Endodermal cell (in vitro differentiated cells): ENCODE measurements around the gene BMP7. TPM values are rescaled to one million over a fixed set of nuclear protein-coding genes. Genes with fewer than 3 reads are reported as not detected.
A peak's percentile ranks its signal among the peaks of the same experiment; 100 is the strongest.

Experiments used
- DNase-seq: peaks from one replicate; pipeline ENCODE4 v3.0.0-alpha.2; 2017
- H3K27ac ChIP-seq: 2 replicates; pipeline ENCODE4 v1.5.1; 2013; ENCODE audit warnings: mild to moderate bottlenecking, low read depth, low read length, moderate library complexity
- H3K27me3 ChIP-seq: 2 replicates; pipeline ENCODE4 v1.6.1; 2013; ENCODE audit warnings: mild to moderate bottlenecking, low read length, moderate library complexity; ENCODE audit not compliant: insufficient read depth, control insufficient read depth, poor library complexity, severe bottlenecking
- H3K36me3 ChIP-seq: 2 replicates; pipeline ENCODE4 v1.7.0; 2013; ENCODE audit warnings: mild to moderate bottlenecking, low read length, moderate library complexity; ENCODE audit not compliant: control insufficient read depth, insufficient read depth
- H3K4me1 ChIP-seq: one replicate; pipeline ENCODE4 v1.7.0; 2013; ENCODE audit warnings: low read length; ENCODE audit not compliant: control insufficient read depth, insufficient read depth
- H3K4me3 ChIP-seq: 2 replicates; pipeline ENCODE4 v1.5.1; 2013; ENCODE audit warnings: mild to moderate bottlenecking, low read length, moderate library complexity
- H3K9ac ChIP-seq: 2 replicates; pipeline ENCODE4 v1.6.1; 2013; ENCODE audit warnings: mild to moderate bottlenecking, low read length, moderate library complexity; ENCODE audit not compliant: poor library complexity, severe bottlenecking; ENCODE audit errors: extremely low read depth
- H3K9me3 ChIP-seq: 2 replicates; pipeline ENCODE4 v1.6.1; 2013; ENCODE audit warnings: mild to moderate bottlenecking, low read length, moderate library complexity; ENCODE audit not compliant: control insufficient read depth
- H3K27ac Mint-ChIP-seq: 2 replicates; pipeline ENCODE4 v1.8.0; 2020; ENCODE audit warnings: mixed read lengths
- H3K27me3 Mint-ChIP-seq: 2 replicates; pipeline ENCODE4 v1.8.0; 2021; ENCODE audit warnings: mild to moderate bottlenecking, mixed read lengths; ENCODE audit not compliant: insufficient read depth
- H3K36me3 Mint-ChIP-seq: 2 replicates; pipeline ENCODE4 v1.8.0; 2020; ENCODE audit warnings: low read depth, mixed read lengths
- H3K4me1 Mint-ChIP-seq: 2 replicates; pipeline ENCODE4 v1.8.0; 2020; ENCODE audit warnings: mixed read lengths
- H3K4me3 Mint-ChIP-seq: 2 replicates; pipeline ENCODE4 v1.8.0; 2020; ENCODE audit warnings: mild to moderate bottlenecking, moderate library complexity, mixed read lengths
- H3K9me3 Mint-ChIP-seq: 2 replicates; pipeline ENCODE4 v1.8.0; 2020; ENCODE audit warnings: mild to moderate bottlenecking, mixed read lengths
- WGBS, 2 experiments: methylation state at CpG; one replicate each; pipeline versions ENCODE4 v1.1.5 to v1.1.7; 2013; ENCODE audit warnings: missing lambda C conversion rate in 2 of 2, mixed read lengths in 1 of 2; ENCODE audit not compliant: insufficient coverage in 1 of 2, insufficient read length in 1 of 2; 5-methylcytosine and 5-hydroxymethylcytosine counted together
- total RNA-seq, 2 donors: library from RNA; stranded (reverse); fragmentation: NEBNext Ultra II Directional in 1 of 2; extraction: Animal tissue kit (Norgen Biotek cat#: 25700) in 1 of 2; gene quantifications; 2 replicates in 1 of 2; 3 replicates in 1 of 2; pipeline ENCODE4 v1.2.1, GENCODE V29; 2021
- TF ChIP-seq, protein P1 (sequence below): fragments of 200-600 bp; sonication (generic); conservative IDR thresholded peaks from 2 replicates; pipeline ENCODE4 v1.5.0; 2021; ENCODE audit warnings: antibody characterized with exemption, mild to moderate bottlenecking

Gene BMP7
- total RNA-seq, 2 donors from 2014 or later: 45.6 to 49.6 TPM

DNA sequence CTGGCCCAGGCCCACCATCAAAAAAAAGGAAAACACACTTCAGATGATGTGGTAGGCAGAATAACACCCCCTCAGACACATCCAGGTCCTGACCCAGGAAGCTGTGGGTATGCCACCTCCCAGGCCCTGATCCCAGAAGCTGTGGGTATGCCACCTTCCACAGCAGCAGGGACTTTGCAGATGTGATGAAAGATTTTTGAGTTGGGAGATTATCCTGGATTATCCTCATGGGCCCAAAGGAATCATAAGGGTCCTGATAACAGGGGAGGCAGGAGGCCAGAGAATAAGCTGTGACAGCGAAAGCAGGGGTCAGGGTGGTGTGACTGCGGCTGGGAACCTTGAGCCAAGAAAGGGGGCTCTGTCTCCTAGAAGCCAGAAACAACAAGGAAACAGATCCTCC, 55.0 kb downstream of the BMP7 start:
- Histone ChIP-seq H3K4me3 (no peak overlapping the region), H3K36me3 (peaks cover 15% of the 10 kb centered on the region), H3K27me3 (peaks cover 41% of the 10 kb centered on the region), H3K27ac (no peak overlapping the region), H3K9me3 (peaks cover 5% of the 10 kb centered on the region), H3K9ac (no peak overlapping the region), H3K4me1 (peaks cover 2% of the 10 kb centered on the region)
- H3K9me3 Mint-ChIP-seq: peaks cover 8% of the 10 kb centered on the region
- no peak for DNase-seq
- TF ChIP-seq, protein P1, sequence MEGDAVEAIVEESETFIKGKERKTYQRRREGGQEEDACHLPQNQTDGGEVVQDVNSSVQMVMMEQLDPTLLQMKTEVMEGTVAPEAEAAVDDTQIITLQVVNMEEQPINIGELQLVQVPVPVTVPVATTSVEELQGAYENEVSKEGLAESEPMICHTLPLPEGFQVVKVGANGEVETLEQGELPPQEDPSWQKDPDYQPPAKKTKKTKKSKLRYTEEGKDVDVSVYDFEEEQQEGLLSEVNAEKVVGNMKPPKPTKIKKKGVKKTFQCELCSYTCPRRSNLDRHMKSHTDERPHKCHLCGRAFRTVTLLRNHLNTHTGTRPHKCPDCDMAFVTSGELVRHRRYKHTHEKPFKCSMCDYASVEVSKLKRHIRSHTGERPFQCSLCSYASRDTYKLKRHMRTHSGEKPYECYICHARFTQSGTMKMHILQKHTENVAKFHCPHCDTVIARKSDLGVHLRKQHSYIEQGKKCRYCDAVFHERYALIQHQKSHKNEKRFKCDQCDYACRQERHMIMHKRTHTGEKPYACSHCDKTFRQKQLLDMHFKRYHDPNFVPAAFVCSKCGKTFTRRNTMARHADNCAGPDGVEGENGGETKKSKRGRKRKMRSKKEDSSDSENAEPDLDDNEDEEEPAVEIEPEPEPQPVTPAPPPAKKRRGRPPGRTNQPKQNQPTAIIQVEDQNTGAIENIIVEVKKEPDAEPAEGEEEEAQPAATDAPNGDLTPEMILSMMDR: no peak
- no peak overlapping the region for H3K4me3 Mint-ChIP-seq
- no peak overlapping the region for H3K27ac Mint-ChIP-seq
- H3K36me3 Mint-ChIP-seq: peaks cover 34% of the 10 kb centered on the region
- peaks cover 21% of the 10 kb centered on the region for H3K4me1 Mint-ChIP-seq
- WGBS, 2 experiments: 83 to 90% methylated on average over 1 to 2 of the region's 2 CpGs
- peaks cover 5% of the 10 kb centered on the region for H3K27me3 Mint-ChIP-seq

DNA sequence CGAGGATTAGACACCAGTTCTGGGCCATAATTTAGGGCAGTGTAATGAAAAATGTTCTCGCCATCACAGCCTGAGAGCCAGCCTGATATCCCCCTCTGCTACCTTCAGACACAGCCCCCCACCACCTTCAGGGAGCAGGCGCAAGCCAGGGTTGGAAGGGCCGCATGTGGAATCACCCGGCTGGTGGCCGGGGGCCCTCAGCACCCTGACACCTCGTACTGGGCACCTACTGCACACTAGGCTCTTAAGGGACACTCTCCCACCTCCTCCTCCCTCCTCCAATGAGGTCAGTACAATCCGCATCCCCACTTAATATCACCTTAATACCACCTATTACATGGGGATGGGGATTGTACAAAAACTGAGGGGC, 55.5 kb downstream of the BMP7 start:
- H3K4me1 ChIP-seq: peaks cover 2% of the 10 kb centered on the region
- H3K9ac ChIP-seq: no peak overlapping the region
- peaks cover 5% of the 10 kb centered on the region for H3K27me3 Mint-ChIP-seq
- H3K4me3 Mint-ChIP-seq: no peak overlapping the region
- peaks cover 21% of the 10 kb centered on the region for H3K4me1 Mint-ChIP-seq
- H3K4me3 ChIP-seq: no peak overlapping the region
- H3K36me3 ChIP-seq: peaks cover 21% of the 10 kb centered on the region
- H3K27ac Mint-ChIP-seq: peak overlapping the region; percentile 26
- peaks cover 8% of the 10 kb centered on the region for H3K9me3 Mint-ChIP-seq
- H3K27ac ChIP-seq: no peak overlapping the region
- TF ChIP-seq, protein P1: no peak
- 94 to 100% methylated on average over 1 to 8 of the region's 8 CpGs for WGBS, 2 experiments
- peaks cover 5% of the 10 kb centered on the region for H3K9me3 ChIP-seq
- H3K27me3 ChIP-seq: peaks cover 41% of the 10 kb centered on the region
- H3K36me3 Mint-ChIP-seq: peaks cover 38% of the 10 kb centered on the region
- DNase-seq: no peak

- H3K27me3 ChIP-seq: peaks cover 41% of the 10 kb centered on the region
- no peak overlapping the region for H3K9ac ChIP-seq
- Mint-ChIP-seq H3K4me3 (no peak overlapping the region), H3K4me1 (peaks cover 21% of the 10 kb centered on the region), H3K9me3 (peaks cover 8% of the 10 kb centered on the region), H3K27me3 (peaks cover 5% of the 10 kb centered on the region), H3K36me3 (peaks cover 43% of the 10 kb centered on the region), H3K27ac (peak overlapping the region; percentile 26)
- TF ChIP-seq, protein P1: no peak
- peaks cover 5% of the 10 kb centered on the region for H3K9me3 ChIP-seq
- no peak for DNase-seq
- H3K4me1 ChIP-seq: peaks cover 2% of the 10 kb centered on the region
- no peak overlapping the region for H3K27ac ChIP-seq
- no peak overlapping the region for H3K4me3 ChIP-seq
- 88 to 90% methylated on average over 16 to 23 of the region's 23 CpGs for WGBS, 2 experiments
- peaks cover 21% of the 10 kb centered on the region for H3K36me3 ChIP-seq
Measured at GRCh38 chr20:57210054-57210910, 56.2 kb downstream of the BMP7 start.
